ENCODE measurements around the gene S1PR5.
"Not testable (repeated sequence)": the region's sequence is repeated elsewhere in the genome, so short reads cannot be mapped to it uniquely, and the experiment has no call there.

S1PR5 gene, protein sequence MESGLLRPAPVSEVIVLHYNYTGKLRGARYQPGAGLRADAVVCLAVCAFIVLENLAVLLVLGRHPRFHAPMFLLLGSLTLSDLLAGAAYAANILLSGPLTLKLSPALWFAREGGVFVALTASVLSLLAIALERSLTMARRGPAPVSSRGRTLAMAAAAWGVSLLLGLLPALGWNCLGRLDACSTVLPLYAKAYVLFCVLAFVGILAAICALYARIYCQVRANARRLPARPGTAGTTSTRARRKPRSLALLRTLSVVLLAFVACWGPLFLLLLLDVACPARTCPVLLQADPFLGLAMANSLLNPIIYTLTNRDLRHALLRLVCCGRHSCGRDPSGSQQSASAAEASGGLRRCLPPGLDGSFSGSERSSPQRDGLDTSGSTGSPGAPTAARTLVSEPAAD

DNA sequence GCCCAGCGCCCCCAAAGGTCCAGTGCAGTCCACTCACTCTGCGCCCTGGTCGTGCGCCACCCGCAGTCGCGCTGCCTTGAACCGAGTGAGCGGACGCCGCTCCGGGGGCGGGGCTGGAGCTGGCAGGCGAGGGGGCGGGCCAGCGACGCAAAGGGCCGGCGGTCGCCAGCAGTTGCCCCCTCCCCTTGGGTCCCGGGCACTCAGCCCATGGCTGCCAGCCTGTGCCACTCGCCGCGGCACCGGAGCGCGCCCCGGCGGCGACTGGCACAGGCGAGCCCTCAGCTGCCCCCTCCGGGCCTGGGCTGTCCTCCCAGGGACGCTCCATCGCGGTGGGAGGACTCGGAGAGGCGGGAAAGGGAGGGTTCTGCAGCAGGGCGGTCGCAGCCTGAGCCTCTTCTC lies at the start of gene S1PR5:
TSS of gene S1PR5 (minus strand) at position 87 of the 399 bp plus-strand sequence. CDS start 2,436 bp downstream, outside the sequence.
- peak; percentile 34 for DNase-seq

DNA sequence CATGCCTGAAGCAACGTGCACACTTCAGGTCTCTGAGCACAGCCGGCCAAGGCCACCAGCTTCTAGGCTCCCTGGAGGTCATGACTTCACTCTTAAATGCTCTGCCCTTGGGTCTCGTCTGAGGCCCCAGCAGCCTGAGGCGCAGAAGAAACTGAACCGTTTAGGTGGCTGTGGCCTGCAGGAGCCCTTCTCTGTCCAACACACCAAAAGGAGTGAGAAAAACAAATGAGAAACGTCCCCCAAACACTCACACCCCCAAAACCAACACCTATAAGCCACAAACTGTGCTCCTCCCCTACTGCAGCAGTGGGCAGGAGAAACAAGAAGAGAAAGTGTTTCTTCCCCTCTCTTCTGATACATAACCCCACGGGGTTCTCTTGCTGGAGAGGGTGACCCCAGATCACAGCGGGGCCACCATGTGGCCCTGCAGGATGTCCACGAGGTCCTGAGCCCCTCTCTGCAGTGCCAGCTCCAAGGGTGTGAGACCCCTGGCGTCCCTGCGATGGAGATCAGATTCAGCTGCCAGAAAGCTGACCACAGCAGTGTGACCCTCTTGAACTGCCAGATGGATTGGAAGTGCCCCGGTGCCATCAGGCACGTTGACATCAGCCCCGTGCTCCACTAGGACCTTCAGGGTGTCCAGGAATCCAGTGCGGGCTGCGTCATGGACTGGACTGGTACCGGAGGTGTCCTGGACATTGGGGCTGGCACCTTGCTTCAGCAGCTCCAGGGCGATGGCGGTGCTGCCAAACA lies 49.6 kb upstream of the S1PR5 start:
- no peak for DNase-seq

DNA sequence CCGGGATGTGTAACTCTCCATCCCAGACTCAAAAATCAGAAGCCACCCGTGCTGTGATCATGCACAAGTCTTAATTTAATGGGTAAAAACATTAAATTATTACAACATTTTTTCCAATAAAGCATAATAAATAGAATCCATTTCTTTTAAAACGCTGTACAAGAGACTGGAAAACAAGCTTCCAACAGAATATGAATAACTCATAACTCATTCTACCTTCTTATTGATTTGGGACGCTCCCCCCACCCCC lies 49.1 kb upstream of the S1PR5 start:
- DNase-seq, result no peak

DNA sequence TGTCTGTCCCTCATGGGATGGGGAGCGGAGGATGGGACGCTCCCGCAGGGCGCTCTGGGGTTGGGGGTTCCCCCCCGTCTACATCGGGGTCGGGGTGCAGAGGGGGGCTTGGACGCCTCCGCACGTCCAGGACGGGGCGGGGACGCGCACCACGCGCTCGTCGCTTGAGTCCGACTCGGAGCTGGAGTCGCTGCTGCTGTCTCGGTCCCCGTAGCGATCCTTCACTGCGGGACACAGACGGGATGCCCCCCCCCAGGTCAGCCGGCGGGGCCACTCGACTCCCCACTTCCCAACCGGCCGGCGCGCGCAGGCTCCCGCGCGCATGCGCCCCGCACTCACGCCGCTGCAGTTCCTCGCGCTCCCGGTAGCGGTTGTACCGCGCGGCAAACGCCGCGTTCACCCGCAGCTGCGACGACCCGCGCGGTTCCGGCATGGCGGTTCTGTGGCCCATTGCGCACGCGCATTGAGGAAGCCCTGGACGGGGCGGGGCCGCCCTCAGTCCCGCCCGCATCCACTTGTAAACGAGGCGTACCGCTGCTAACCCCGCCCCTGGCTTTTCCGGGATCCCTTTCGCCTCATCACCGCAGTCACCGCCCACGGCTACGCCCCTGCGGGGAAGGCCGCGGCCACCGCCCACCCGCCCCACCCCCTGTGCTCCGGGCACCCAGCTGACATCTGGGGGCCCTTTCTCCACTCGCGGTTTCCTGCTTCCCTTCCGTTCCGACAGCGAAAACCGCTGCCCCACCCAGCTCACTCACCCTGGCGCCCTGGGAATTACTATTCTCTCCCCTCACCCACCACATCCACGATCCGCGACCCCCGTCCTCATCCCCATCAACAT lies 48.5 kb upstream of the S1PR5 start, which contains the start of gene KRI1:
TSS of gene KRI1 (minus strand) at position 444 of the 841 bp plus-strand sequence. CDS start at position 433, 11 bp downstream.
- DNase-seq, result peak; percentile 99

DNA sequence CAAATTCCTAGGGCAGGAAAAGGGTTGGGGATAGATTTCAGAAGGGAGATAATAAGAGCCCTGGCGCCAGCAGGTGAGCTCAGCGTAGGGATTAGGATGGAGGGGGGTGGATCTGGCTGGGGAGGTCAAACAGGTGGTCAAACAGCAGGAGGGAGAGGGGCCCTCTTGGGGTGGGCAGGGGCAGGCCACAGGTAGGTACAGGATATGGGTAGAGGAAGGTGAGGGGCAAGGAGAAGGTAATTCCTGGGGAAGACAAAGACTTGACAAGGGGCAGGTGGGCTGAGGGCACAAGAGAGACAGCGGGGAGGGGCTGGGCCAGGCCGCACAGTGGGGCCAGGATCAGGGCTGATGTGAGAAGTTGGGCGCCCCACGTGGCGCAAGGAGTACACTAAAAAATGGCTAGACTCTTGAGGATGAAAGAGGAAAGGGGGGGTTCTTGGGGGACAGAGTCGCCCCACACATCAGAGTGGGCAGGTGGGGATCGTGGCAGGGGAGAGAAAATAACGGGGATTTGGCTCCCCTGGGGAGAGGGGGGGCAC lies 47.9 kb upstream of the S1PR5 start:
- DNase-seq, result peak; percentile 85

DNA sequence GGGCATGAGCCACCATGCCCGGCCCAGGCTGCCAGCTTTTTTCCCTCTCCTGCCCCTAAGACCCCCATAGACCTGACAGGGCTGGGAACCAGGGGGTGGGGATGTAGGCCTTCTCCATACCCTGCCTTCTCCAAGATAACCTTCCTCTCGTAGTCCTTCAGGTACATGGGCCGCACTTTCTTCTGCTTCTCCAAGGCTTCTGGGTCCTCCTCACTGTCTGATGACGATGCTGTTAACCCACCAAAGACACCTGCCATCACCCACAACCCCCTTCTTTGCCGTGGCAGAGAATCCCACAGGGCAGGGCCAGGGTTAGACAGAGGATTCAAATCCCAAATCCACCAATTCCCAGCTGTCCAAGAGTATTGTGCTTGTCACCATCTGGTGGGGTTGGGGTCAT lies 45.4 kb upstream of the S1PR5 start:
- DNase-seq, result no peak

DNA sequence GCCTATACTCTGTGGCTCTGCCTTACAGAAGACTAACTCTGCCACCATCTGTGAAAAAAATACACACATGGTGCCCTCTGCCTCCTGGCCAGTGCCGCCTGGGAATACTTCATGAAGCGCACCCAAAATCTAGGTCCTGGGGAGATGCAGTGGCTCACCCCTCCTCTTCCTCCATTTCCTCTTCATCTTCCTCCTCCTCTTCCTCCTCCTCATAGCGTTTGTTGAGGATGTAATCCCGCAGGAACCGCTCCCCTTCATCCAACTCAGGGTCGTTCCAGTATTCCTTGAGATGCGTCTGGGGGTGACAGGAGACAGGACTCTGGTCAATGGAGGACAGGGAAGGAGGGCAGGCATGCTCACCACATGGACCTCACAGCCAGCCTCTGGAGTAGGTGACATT lies 42.9 kb upstream of the S1PR5 start:
- no peak for DNase-seq

DNA sequence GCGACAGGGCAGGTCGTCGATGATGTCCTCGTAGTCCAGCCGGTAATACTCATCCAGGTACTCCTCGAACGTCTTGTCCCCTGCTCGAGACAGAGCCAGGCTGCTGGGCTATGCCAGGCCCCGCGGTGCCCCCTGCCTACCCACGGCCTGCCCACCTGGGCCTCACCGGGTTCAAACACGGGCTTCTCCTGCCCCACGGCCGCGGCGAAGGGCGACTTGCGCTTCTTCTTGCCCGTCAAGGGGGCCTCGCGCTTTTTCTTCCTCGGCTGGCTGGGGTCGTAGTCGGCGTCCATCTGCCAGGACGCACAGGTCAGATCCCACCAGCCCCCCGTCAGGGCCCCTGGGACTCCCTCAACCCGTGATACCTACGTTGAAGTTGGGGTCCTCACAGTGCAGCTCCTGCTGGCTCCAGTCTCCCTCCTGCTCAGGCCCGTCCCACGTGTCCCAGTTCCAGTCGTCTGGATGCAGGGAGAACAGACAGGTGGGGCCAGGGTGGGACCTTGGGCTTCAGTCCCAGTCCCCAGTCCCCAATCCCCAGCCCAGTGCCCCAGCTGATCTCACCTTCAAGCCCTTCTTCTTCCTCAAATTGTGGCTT lies 40.5 kb upstream of the S1PR5 start:
- DNase-seq, result no peak

DNA sequence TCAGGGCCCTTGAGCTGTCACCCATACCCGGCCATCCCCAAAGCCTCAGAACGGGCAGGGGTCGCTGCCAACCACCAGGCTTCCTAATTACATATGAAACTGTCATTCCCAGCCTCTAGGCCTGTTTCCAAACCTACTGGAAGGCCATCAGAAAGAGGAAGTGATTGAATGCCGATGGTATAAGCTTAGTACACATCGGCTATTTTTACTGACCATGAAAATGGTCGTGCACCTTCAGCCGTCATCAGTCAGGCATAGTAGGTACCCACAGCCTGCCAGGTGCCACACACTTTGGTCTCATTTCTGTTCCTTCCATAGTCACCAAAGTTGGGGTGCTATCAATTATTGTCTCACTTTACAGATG lies 38.3 kb upstream of the S1PR5 start:
- no peak for DNase-seq

DNA sequence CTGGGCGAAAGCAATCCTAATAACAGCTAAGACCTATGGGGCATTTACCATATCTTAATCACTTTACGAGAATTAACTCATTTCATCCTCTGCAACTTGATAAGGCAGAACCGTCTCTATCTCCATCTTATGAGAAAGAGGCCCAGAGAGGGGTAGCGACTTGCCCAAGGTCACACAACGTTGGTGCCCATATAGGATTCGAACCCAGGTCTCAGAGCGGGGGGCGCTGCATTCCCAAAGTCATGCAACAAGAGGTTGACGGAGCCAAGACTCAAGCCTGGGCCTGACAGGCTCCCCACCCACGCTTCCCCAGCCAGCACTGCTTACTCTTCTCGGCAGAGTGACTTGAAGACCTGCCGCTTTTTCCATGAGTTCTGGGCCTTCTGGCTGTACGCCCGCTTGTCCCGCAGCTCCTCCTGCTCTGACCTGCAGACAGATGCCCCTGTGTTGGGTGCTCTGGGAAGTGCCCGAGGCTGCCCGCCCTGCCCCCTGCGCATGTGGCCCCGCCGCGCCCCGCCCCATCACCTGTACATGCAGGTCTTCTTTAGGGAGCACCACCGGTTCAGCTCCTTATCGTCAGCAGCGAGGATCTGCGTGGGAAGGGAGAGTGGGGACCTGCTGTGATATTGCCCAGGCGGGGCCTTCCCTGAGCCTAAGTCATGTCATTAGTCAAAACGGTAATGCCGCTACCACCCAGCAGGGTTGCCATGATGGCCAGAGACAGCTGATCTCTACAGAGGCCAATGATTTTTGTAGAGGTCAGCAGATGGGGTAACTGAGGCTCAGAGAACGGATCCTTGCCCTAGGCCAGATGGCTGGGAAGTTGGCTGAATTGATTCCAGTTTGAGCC lies 37.7 kb upstream of the S1PR5 start:
- DNase-seq, result no peak

DNA sequence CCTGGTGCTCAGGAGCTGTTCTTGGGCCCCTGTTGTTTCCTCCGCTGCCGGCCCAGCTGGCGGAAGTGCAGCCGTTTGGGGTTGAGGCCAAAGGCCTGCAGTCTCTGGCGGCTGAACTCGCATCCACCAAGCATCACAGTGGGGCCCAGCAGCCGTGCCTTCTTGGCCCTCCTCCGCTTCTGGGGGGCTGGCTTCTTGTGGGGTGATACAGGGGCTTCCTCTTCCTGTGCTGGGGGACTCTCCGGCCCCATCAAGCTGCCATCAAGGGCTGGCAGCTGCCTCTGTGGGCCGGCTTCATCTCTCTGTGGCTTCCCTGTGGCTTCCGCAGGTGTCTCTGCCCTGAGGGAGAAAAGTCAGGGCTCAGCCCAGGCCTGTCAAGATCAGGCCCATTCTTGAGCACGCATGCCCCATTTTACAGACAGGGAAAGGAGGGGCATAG lies 36.7 kb upstream of the S1PR5 start:
- DNase-seq, result no peak

DNA sequence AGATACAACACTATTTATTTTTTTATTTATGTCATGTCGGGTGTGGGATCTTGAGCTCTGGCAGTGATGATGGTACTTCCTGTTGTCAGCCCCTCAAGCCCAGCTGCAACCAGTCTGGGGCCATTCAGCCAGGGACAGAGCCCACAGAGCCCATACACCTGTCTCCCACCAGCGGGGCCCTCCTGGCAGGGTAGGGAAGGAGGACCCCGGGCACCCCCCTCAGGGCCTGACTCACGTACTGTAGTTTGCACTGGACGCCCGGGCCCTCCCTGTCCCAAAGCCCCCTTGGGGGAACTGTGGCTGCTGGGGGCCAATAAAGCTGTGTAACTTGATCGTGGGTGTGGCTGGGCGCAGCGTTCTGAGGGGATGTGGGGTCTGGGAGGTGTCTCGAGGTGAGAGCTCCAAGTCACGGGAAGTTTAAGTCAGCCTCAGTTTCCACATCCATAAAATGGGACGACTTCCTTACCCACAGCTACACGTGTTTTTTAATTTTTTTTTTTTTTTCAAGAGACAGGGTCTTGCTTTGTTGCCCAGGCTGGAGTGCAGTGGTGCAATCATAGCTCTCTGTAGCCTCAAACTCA lies 35.9 kb upstream of the S1PR5 start:
- no peak for DNase-seq

DNA sequence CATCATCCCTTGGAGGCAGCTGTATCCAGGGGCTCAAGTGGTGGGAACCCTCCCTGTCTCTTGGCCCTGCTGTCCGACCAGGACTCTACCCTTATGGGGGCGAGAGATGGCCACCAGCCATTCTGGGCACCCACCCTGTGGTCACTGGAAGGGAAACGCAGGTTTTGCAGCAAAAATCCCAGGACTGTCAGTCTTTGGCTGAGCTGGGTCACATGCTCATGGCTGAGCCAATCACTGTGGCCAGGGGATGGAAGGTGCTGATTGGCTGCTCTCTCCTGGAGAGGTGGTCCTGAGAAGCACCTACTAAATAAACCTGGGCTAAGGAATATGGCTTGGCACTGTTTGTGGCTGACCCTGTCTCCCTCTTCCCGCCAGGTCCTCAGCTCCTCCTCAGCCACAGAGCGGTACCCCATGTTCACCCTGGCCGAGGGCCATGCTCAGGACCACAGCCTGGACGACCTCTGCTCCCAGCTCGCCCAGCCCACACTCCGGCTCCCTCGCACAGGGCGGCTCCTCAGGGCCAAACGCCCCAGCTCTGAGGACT lies 35.3 kb upstream of the S1PR5 start:
- DNase-seq, result no peak

DNA sequence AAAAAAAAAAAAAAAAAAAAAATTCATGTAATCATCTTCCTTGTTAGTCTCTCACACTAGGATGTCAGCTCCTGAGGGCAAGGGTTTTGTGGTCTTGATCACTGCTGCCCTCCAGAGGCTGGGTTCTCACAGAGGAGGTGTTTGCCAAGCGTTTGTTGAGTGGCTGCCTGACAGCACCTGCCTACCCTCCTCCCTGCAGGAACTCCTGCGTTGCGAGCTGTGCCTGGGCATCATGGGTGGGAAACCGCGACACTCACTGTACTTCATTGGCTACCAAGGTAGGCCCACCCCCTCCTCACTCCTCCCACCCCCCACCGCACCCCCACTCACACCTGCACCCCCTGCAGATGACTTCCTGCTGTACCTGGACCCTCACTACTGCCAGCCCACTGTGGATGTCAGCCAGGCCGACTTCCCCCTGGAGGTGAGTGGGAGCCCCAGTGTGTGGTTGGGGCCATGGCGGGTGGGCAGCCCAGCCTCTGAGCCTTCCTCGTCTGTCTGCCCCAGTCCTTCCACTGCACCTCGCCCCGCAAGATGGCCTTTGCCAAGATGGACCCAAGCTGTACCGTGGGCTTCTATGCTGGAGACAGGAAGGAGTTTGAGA lies 34.6 kb upstream of the S1PR5 start:
- peak; percentile 30 for DNase-seq

DNA sequence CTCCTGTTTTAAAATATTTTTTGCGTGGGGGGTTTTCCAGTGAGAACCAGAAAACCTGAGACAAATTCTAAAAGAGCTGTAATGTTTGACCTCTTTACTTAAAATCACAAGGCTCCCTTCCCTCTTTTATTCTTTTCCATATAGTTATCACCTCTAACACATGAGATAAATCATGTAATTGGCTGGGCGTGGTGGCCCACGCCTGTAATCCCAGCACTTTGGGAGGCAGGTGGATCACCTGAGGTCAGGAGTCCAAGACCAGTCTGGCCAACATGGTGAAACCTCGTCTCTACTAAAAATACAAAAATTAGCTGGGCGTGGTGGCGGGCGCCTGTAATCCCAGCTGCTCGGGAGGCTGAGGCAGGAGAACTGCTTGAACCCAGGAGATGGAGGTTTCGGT lies 33.8 kb upstream of the S1PR5 start:
- not testable (repeated sequence) for DNase-seq

DNA sequence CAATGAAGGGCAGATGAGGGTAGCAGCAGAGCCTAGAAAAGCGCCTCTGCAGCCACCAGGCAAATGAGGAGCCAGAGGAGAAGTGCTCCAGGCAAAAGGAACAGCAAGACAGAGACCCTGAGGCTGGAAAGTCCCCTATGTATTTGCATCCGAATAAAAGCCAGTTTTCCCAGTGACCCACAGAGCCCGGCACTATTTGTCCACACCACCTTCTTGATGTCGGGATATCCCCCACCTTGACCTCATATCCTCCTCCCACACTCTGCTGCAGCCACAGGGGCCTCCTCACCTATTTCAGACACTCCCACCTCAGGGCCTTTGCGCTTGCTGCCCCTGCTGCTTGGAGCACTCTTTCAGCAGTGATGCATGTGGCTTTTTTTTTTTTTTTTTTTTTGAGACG lies 33.1 kb upstream of the S1PR5 start:
- DNase-seq, result no peak

DNA sequence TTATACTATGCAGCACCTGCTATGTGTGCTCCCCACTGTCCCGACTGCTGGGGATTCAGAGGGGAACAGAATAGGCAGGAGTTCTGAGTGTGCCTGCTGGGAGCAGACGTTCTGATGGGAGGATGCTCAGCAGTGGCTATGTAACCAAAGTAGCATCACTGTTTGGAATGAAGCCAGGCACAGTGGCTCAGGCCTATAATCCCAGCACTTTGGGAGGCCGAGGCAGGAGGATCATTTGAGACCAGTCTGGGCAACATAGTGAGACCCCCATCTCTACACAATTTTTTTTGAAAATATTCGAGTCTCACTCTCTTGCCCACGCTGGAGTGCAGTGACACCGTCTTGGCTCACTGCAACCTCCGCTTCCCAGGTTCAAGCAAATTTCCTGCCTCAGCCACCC lies 32.5 kb upstream of the S1PR5 start:
- no peak for DNase-seq

DNA sequence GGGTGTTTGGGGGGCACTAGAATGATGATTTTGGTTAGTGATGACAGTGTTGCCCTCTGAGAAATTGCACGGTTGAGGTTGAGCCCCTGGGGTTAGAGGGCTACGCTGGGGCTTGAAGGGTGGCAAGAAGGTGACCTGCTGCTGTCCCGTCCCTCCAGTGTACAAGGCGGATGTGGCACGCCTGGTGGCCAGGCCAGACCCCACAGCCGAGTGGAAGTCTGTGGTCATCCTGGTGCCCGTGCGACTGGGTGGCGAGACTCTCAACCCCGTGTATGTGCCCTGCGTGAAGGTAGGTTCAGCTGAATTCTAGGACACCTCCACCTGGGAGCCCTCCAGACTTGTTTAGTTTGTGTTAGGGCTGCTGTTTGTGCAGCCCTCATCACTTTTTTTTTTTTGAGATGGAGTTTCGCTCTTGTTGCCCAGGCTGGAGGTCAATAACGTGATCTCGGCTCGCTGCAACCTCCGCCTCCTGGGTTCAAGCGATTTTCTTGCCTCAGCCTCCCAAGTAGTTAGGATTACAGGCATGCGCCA lies 31.6 kb upstream of the S1PR5 start:
- DNase-seq, result no peak

DNA sequence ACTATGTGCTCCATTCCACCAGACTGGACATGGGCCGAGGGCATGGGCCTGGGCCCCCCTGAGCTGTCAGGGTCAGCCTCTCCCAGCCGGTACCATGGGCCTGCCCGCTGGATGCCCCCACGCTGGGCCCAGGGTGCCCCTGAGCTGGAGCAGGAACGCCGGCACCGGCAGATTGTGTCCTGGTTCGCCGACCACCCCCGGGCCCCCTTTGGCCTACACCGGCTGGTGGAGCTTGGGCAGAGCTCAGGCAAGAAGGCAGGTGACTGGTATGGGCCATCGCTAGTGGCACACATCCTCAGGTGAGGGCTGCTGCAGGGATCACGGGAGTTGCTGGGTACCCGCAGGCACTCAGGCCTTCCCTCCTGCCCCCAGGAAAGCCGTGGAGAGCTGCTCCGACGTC lies 29.6 kb upstream of the S1PR5 start:
- DNase-seq, result no peak

DNA sequence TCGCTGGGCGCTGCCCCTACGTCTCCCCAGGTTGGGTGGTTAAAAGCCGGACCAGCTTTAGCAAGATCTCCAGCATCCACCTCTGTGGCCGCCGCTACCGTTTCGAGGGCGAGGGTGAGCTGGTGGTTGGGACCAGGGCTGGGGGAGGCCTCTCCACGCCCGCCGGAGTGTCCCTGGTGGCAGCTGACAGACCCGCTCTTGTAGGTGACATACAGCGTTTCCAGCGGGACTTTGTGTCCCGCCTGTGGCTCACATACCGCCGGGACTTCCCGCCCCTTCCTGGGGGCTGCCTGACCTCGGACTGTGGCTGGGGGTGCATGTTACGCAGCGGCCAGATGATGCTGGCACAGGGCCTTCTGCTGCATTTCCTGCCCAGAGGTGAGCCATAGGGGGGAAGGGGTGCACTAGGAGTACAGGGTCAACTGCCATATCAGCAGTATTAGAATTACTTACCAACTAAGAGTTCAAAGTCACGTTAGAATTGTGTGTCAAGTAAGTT lies 27.6 kb upstream of the S1PR5 start:
- DNase-seq, result no peak

All from NCI-H146 (cell line).